HG02759 (cell line): ENCODE results near the gene IL1RAPL1.
"Not testable (repeated sequence)": the region's sequence is repeated elsewhere in the genome, so short reads cannot be mapped to it uniquely, and the experiment has no call there.

Experiments
- ATAC-seq: cut with Tn5 transposase; IDR thresholded peaks from one replicate; pipeline ENCODE4 v1.9.1; 2021; ENCODE audit warnings: mild to moderate bottlenecking, moderate library complexity; ENCODE audit not compliant: unreplicated experiment

IL1RAPL1 gene

GRCh38 chrX:29241809-29242208 lies 654.6 kb downstream of the IL1RAPL1 start:
- ATAC-seq: no peak

GRCh38 chrX:29242856-29243255 lies 655.6 kb downstream of the IL1RAPL1 start:
- ATAC-seq: no peak

GRCh38 chrX:29243942-29244341 lies 656.7 kb downstream of the IL1RAPL1 start:
- ATAC-seq: no peak

- no peak for ATAC-seq
Observed at GRCh38 chrX:29254515-29254914, 667.3 kb downstream of the IL1RAPL1 start.

GRCh38 chrX:29257521-29257920 lies 670.3 kb downstream of the IL1RAPL1 start:
- ATAC-seq: no peak

- no peak for ATAC-seq
Observed at GRCh38 chrX:29269390-29269789, 682.1 kb downstream of the IL1RAPL1 start.

- ATAC-seq: no peak
Observed at GRCh38 chrX:29274517-29274916, 687.3 kb downstream of the IL1RAPL1 start.

- ATAC-seq: no peak
Observed at GRCh38 chrX:29275928-29276327, 688.7 kb downstream of the IL1RAPL1 start.

- no peak for ATAC-seq
Observed at GRCh38 chrX:29281078-29281742, 694.0 kb downstream of the IL1RAPL1 start.

GRCh38 chrX:29285664-29286063 lies 698.4 kb downstream of the IL1RAPL1 start:
- no peak for ATAC-seq

- no peak for ATAC-seq
Observed at GRCh38 chrX:29295987-29296680, 708.9 kb downstream of the IL1RAPL1 start.

GRCh38 chrX:29297171-29297800 lies 710.0 kb downstream of the IL1RAPL1 start:
- ATAC-seq: no peak

GRCh38 chrX:29299684-29300083 lies 712.4 kb downstream of the IL1RAPL1 start:
- no peak for ATAC-seq

GRCh38 chrX:29308726-29309125 lies 721.5 kb downstream of the IL1RAPL1 start:
- no peak for ATAC-seq

- no peak for ATAC-seq
Observed at GRCh38 chrX:29315931-29316330, 728.7 kb downstream of the IL1RAPL1 start.

- no peak for ATAC-seq
Observed at GRCh38 chrX:29318012-29318411, 730.8 kb downstream of the IL1RAPL1 start.

GRCh38 chrX:29332429-29332828 lies 745.2 kb downstream of the IL1RAPL1 start:
- ATAC-seq: not testable (repeated sequence)

GRCh38 chrX:29333091-29333490 lies 745.8 kb downstream of the IL1RAPL1 start:
- ATAC-seq: not testable (repeated sequence)

- ATAC-seq: peak; percentile 63
Observed at GRCh38 chrX:29348288-29348687, 761.0 kb downstream of the IL1RAPL1 start.

- no peak for ATAC-seq
Observed at GRCh38 chrX:29359276-29359675, 772.0 kb downstream of the IL1RAPL1 start.

GRCh38 chrX:29374765-29375164 lies 787.5 kb downstream of the IL1RAPL1 start:
- ATAC-seq: not testable (repeated sequence)

GRCh38 chrX:29376584-29376983 lies 789.3 kb downstream of the IL1RAPL1 start:
- ATAC-seq: no peak
